ENCODE results near the gene NRTN. TPM values are rescaled to one million over a fixed set of nuclear protein-coding genes. Genes with fewer than 3 reads are reported as not detected.
"Not testable (repeated sequence)": the region's sequence is repeated elsewhere in the genome, so short reads cannot be mapped to it uniquely, and the experiment has no call there.

The NRTN gene
- under 1 TPM in 2 of 6 donors, not detected in 4; 0.28 to 0.29 TPM for polyA plus RNA-seq (ENCODE audit: low read depth in 6 of 6)

GRCh38 chr19:5804516-5805461, at the start of gene NRTN:
Gene NRTN, plus strand, starts transcription at chr19:5805067. Its CDS starts 19,099 bp downstream, at chr19:5824166.
- Mint-ChIP-seq H3K9me3 (no peaks in the 10 kb centered on the region), H3K4me1 (peaks cover 16 to 28% (median 19%) of the 10 kb centered on the region in 3 donors), H3K27ac (peak within 1 kb of the TSS; percentile 28 to 96 (median 88)), H3K36me3 (no peaks in the 10 kb centered on the region), H3K27me3 (peaks cover 0 to 47% (median 25%) of the 10 kb centered on the region in 3 donors), H3K4me3 (peak within 1 kb of the TSS; percentile 70 to 88 (median 79))
- ATAC-seq (ENCODE audit: low read depth in 2 of 2) = peak; percentile 49 to 53
- DNase-seq = no peak

- ATAC-seq (ENCODE audit: low read depth in 2 of 2) (no peak), DNase-seq (no peak)
- Mint-ChIP-seq H3K9me3 (peaks cover 0 to 9% (median 1%) of the 10 kb centered on the region in 7 donors), H3K4me3 (no peak overlapping the region), H3K4me1 (no peaks in the 10 kb centered on the region), H3K27ac (no peak overlapping the region), H3K27me3 (peaks cover 0 to 11% (median 5%) of the 10 kb centered on the region in 3 donors), H3K36me3 (peaks cover 0 to 11% of the 10 kb centered on the region in 2 donors)
Measured at GRCh38 chr19:5762608-5763217, 42.2 kb upstream of the NRTN start.

GRCh38 chr19:5765220-5765619, 39.6 kb upstream of the NRTN start:
- peaks cover 0 to 4% (median 0%) of the 10 kb centered on the region in 3 donors for H3K4me1 Mint-ChIP-seq
- no peak overlapping the region for H3K27ac Mint-ChIP-seq
- ATAC-seq (ENCODE audit: low read depth in 2 of 2) = no peak
- DNase-seq = no peak
- H3K9me3 Mint-ChIP-seq = peaks cover 0 to 9% (median 1%) of the 10 kb centered on the region in 7 donors
- H3K36me3 Mint-ChIP-seq = peaks cover 0 to 11% of the 10 kb centered on the region in 2 donors
- H3K27me3 Mint-ChIP-seq = peaks cover 0 to 11% (median 0%) of the 10 kb centered on the region in 3 donors
- H3K4me3 Mint-ChIP-seq = peak overlapping the region in 2 of 8 donors; percentile 17 to 72

GRCh38 chr19:5767949-5768348, 36.9 kb upstream of the NRTN start:
- H3K27ac Mint-ChIP-seq = no peak overlapping the region
- DNase-seq (no peak), ATAC-seq (ENCODE audit: low read depth in 2 of 2) (no peak)
- H3K36me3 Mint-ChIP-seq = peaks cover 0 to 1% of the 10 kb centered on the region in 2 donors
- peaks cover 0 to 6% (median 0%) of the 10 kb centered on the region in 3 donors for H3K4me1 Mint-ChIP-seq
- no peak overlapping the region for H3K4me3 Mint-ChIP-seq
- peaks cover 0 to 7% (median 6%) of the 10 kb centered on the region in 3 donors for H3K27me3 Mint-ChIP-seq
- H3K9me3 Mint-ChIP-seq = peaks cover 0 to under 1% (median 0%) of the 10 kb centered on the region in 7 donors

- H3K4me1 Mint-ChIP-seq = peaks cover 0 to 6% (median 0%) of the 10 kb centered on the region in 3 donors
- DNase-seq (no peak), ATAC-seq (ENCODE audit: low read depth in 2 of 2) (no peak)
- H3K27ac Mint-ChIP-seq = no peak overlapping the region
- H3K36me3 Mint-ChIP-seq = no peaks in the 10 kb centered on the region
- H3K4me3 Mint-ChIP-seq = no peak overlapping the region
- H3K27me3 Mint-ChIP-seq = peaks cover 0 to 18% (median 5%) of the 10 kb centered on the region in 3 donors
- no peaks in the 10 kb centered on the region for H3K9me3 Mint-ChIP-seq
Measured at GRCh38 chr19:5772416-5772815, 32.5 kb upstream of the NRTN start.

- H3K27ac Mint-ChIP-seq = no peak overlapping the region
- DNase-seq = no peak
- H3K27me3 Mint-ChIP-seq = peaks cover 0 to 18% (median 5%) of the 10 kb centered on the region in 3 donors
- no peaks in the 10 kb centered on the region for H3K9me3 Mint-ChIP-seq
- H3K4me1 Mint-ChIP-seq = peaks cover 0 to 2% (median 0%) of the 10 kb centered on the region in 3 donors
- ATAC-seq (ENCODE audit: low read depth in 2 of 2) = no peak
- H3K4me3 Mint-ChIP-seq = no peak overlapping the region
- H3K36me3 Mint-ChIP-seq = no peaks in the 10 kb centered on the region
Measured at GRCh38 chr19:5773276-5773675, 31.6 kb upstream of the NRTN start.

- DNase-seq (no peak), ATAC-seq (ENCODE audit: low read depth in 2 of 2) (no peak)
- Mint-ChIP-seq H3K4me1 (peaks cover 0 to 2% (median 0%) of the 10 kb centered on the region in 3 donors), H3K9me3 (no peaks in the 10 kb centered on the region), H3K4me3 (no peak overlapping the region), H3K27ac (no peak overlapping the region), H3K27me3 (peaks cover 0 to 18% (median 5%) of the 10 kb centered on the region in 3 donors), H3K36me3 (no peaks in the 10 kb centered on the region)
Measured at GRCh38 chr19:5774921-5775320, 29.9 kb upstream of the NRTN start.

- Mint-ChIP-seq H3K27ac (no peak overlapping the region), H3K4me1 (peaks cover 0 to 2% (median 0%) of the 10 kb centered on the region in 3 donors), H3K9me3 (no peaks in the 10 kb centered on the region), H3K27me3 (peaks cover 0 to 18% (median 5%) of the 10 kb centered on the region in 3 donors), H3K36me3 (no peaks in the 10 kb centered on the region), H3K4me3 (no peak overlapping the region)
- ATAC-seq (ENCODE audit: low read depth in 2 of 2) = no peak
- DNase-seq = no peak
Measured at GRCh38 chr19:5775668-5776309, 29.1 kb upstream of the NRTN start.

GRCh38 chr19:5778402-5778801, 26.5 kb upstream of the NRTN start:
- peaks cover 0 to 8% (median 0%) of the 10 kb centered on the region in 3 donors for H3K27me3 Mint-ChIP-seq
- no peaks in the 10 kb centered on the region for H3K9me3 Mint-ChIP-seq
- H3K4me1 Mint-ChIP-seq = no peaks in the 10 kb centered on the region
- no peak for DNase-seq
- no peaks in the 10 kb centered on the region for H3K36me3 Mint-ChIP-seq
- H3K4me3 Mint-ChIP-seq = no peak overlapping the region
- peak overlapping the region in 1 of 6 donors; percentile 74 for H3K27ac Mint-ChIP-seq
- ATAC-seq (ENCODE audit: low read depth in 2 of 2) = no peak

GRCh38 chr19:5780916-5781315, 24.0 kb upstream of the NRTN start:
- DNase-seq; H3K36me3 Mint-ChIP-seq; H3K27ac Mint-ChIP-seq; H3K27me3 Mint-ChIP-seq; H3K4me3 Mint-ChIP-seq; H3K4me1 Mint-ChIP-seq; ATAC-seq (ENCODE audit: low read depth in 2 of 2); H3K9me3 Mint-ChIP-seq: not testable (repeated sequence)

GRCh38 chr19:5782322-5782721, 22.5 kb upstream of the NRTN start:
- Mint-ChIP-seq H3K27me3 (no peaks in the 10 kb centered on the region), H3K27ac (peak overlapping the region in 1 of 6 donors; percentile 16), H3K4me1 (peaks cover 4 to 5% (median 5%) of the 10 kb centered on the region in 3 donors), H3K9me3 (no peaks in the 10 kb centered on the region), H3K4me3 (no peak overlapping the region), H3K36me3 (peaks cover 0 to 12% of the 10 kb centered on the region in 2 donors)
- ATAC-seq (ENCODE audit: low read depth in 2 of 2) (no peak), DNase-seq (no peak)

GRCh38 chr19:5782945-5783919, 21.6 kb upstream of the NRTN start:
- no peaks in the 10 kb centered on the region for H3K27me3 Mint-ChIP-seq
- H3K9me3 Mint-ChIP-seq = no peaks in the 10 kb centered on the region
- no peak for DNase-seq
- ATAC-seq (ENCODE audit: low read depth in 2 of 2) = peak in 1 of 2 donors; percentile 6
- no peak overlapping the region for H3K27ac Mint-ChIP-seq
- no peak overlapping the region for H3K4me3 Mint-ChIP-seq
- H3K36me3 Mint-ChIP-seq = peaks cover 0 to 14% of the 10 kb centered on the region in 2 donors
- peaks cover 4 to 10% (median 5%) of the 10 kb centered on the region in 3 donors for H3K4me1 Mint-ChIP-seq
